ENCODE results near the gene HECTD4.

The HECTD4 gene

GRCh38 chr12:112367965-112368364 is 14.3 kb downstream of the HECTD4 start:
- H3K4me3 ChIP-seq (replicated peaks; ENCODE audit: low read depth, low read length) = no peak overlapping the region
- no peaks in the 10 kb centered on the region for H3K27me3 ChIP-seq (replicated peaks; ENCODE audit: control insufficient read depth, insufficient read depth, low read length)
- TF ChIP-seq CTCF (IDR thresholded peaks at IDR 0.05; ENCODE audit: insufficient read depth, low read length, poor library complexity, severe bottlenecking) = no peak
- no peaks in the 10 kb centered on the region for H3K36me3 ChIP-seq (ENCODE audit: control insufficient read depth, insufficient read depth, low read length)
- DNase-seq (ENCODE audit: extremely low read depth, insufficient read length) = no peak

GRCh38 chr12:112362310-112362709 is 19.9 kb downstream of the HECTD4 start:
- no peak for DNase-seq (ENCODE audit: extremely low read depth, insufficient read length)
- no peaks in the 10 kb centered on the region for H3K36me3 ChIP-seq (ENCODE audit: control insufficient read depth, insufficient read depth, low read length)
- no peak for TF ChIP-seq CTCF (IDR thresholded peaks at IDR 0.05; ENCODE audit: insufficient read depth, low read length, poor library complexity, severe bottlenecking)
- no peaks in the 10 kb centered on the region for H3K27me3 ChIP-seq (replicated peaks; ENCODE audit: control insufficient read depth, insufficient read depth, low read length)
- no peak overlapping the region for H3K4me3 ChIP-seq (replicated peaks; ENCODE audit: low read depth, low read length)

- Histone ChIP-seq H3K36me3 (ENCODE audit: control insufficient read depth, insufficient read depth, low read length) (no peaks in the 10 kb centered on the region), H3K27me3 (replicated peaks; ENCODE audit: control insufficient read depth, insufficient read depth, low read length) (no peaks in the 10 kb centered on the region), H3K4me3 (replicated peaks; ENCODE audit: low read depth, low read length) (no peak overlapping the region)
- no peak for TF ChIP-seq CTCF (IDR thresholded peaks at IDR 0.05; ENCODE audit: insufficient read depth, low read length, poor library complexity, severe bottlenecking)
- DNase-seq (ENCODE audit: extremely low read depth, insufficient read length) = no peak
These were observed 21.0 kb downstream of the HECTD4 start for GRCh38 chr12:112361271-112361670.

- no peak for DNase-seq (ENCODE audit: extremely low read depth, insufficient read length)
- no peak for TF ChIP-seq CTCF (IDR thresholded peaks at IDR 0.05; ENCODE audit: insufficient read depth, low read length, poor library complexity, severe bottlenecking)
- no peak overlapping the region for H3K4me3 ChIP-seq (replicated peaks; ENCODE audit: low read depth, low read length)
- H3K27me3 ChIP-seq (replicated peaks; ENCODE audit: control insufficient read depth, insufficient read depth, low read length) = no peaks in the 10 kb centered on the region
- H3K36me3 ChIP-seq (ENCODE audit: control insufficient read depth, insufficient read depth, low read length) = no peaks in the 10 kb centered on the region
These were observed 22.9 kb downstream of the HECTD4 start for GRCh38 chr12:112359290-112359689.

- no peaks in the 10 kb centered on the region for H3K27me3 ChIP-seq (replicated peaks; ENCODE audit: control insufficient read depth, insufficient read depth, low read length)
- H3K4me3 ChIP-seq (replicated peaks; ENCODE audit: low read depth, low read length) = no peak overlapping the region
- no peak for DNase-seq (ENCODE audit: extremely low read depth, insufficient read length)
- TF ChIP-seq CTCF (IDR thresholded peaks at IDR 0.05; ENCODE audit: insufficient read depth, low read length, poor library complexity, severe bottlenecking) = no peak
- H3K36me3 ChIP-seq (ENCODE audit: control insufficient read depth, insufficient read depth, low read length) = no peaks in the 10 kb centered on the region
These were observed 25.0 kb downstream of the HECTD4 start for GRCh38 chr12:112357214-112357613.

GRCh38 chr12:112354399-112354798 is 27.8 kb downstream of the HECTD4 start:
- Histone ChIP-seq H3K36me3 (ENCODE audit: control insufficient read depth, insufficient read depth, low read length) (no peaks in the 10 kb centered on the region), H3K27me3 (replicated peaks; ENCODE audit: control insufficient read depth, insufficient read depth, low read length) (no peaks in the 10 kb centered on the region), H3K4me3 (replicated peaks; ENCODE audit: low read depth, low read length) (no peak overlapping the region)
- no peak for DNase-seq (ENCODE audit: extremely low read depth, insufficient read length)
- no peak for TF ChIP-seq CTCF (IDR thresholded peaks at IDR 0.05; ENCODE audit: insufficient read depth, low read length, poor library complexity, severe bottlenecking)
